Measurements from ENCODE around the gene KRT14. TPM values are rescaled to one million over a fixed set of nuclear protein-coding genes. Genes with fewer than 3 reads are reported as not detected.

Gene KRT14
- total and polyA plus RNA-seq, 12 donors = 0.30 TPM; not detected in 11

DNA sequence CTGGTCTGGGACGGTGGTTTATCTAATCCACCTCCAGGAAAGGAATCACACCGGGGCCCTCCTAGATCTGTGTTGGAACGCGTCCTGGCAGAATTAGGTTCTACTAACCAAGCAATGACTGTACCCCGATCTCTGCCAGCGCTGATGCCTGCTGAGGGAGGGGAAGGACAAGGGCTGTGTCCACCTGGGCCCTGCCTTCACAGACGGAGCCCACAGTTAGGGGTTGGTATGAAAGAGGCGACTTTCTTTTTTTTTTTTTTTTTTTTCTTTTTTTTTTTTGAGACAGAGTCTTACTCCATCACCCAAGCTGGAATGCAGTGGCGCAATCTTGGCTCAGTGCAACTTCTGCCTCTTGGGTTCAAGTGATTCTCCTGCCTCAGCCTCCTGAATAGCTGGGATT is 48.7 kb downstream of the KRT14 start:
- WGBS, 2 donors = 75 to 76% methylated on average over 9 of the region's 9 CpGs
- ATAC-seq = no peak

DNA sequence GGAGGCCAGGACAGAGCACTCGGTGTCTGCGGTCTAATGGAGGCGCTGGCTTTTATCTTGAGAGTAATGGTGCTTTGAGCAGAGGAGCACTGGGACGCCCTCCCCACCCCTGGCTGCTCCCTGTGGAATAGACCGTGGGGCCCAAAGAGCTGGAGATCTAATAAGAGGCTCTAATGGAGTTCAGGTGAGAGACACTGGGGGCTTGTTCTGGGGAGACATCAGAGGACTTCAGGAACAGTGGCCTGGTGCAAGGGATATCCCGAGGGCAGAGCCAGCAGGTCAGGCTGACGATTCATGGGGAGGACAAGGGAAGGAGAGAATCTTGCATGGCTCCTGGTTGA is 49.1 kb downstream of the KRT14 start:
- no peak overlapping the region for H3K4me3 ChIP-seq
- no peaks in the 10 kb centered on the region for H3K4me1 ChIP-seq
- ATAC-seq (no peak), DNase-seq (no peak)
- H3K27ac ChIP-seq = no peak overlapping the region
- H3K9me3 ChIP-seq = no peaks in the 10 kb centered on the region
- no peaks in the 10 kb centered on the region for H3K36me3 ChIP-seq
- WGBS, 2 donors = 78 to 79% methylated on average over 7 of the region's 7 CpGs
- peaks cover 0 to 51% (median 37%) of the 10 kb centered on the region in 7 donors for H3K27me3 ChIP-seq
- intact Hi-C loops (cut with DNase I) = no loop called here
- TF ChIP-seq, protein P1, sequence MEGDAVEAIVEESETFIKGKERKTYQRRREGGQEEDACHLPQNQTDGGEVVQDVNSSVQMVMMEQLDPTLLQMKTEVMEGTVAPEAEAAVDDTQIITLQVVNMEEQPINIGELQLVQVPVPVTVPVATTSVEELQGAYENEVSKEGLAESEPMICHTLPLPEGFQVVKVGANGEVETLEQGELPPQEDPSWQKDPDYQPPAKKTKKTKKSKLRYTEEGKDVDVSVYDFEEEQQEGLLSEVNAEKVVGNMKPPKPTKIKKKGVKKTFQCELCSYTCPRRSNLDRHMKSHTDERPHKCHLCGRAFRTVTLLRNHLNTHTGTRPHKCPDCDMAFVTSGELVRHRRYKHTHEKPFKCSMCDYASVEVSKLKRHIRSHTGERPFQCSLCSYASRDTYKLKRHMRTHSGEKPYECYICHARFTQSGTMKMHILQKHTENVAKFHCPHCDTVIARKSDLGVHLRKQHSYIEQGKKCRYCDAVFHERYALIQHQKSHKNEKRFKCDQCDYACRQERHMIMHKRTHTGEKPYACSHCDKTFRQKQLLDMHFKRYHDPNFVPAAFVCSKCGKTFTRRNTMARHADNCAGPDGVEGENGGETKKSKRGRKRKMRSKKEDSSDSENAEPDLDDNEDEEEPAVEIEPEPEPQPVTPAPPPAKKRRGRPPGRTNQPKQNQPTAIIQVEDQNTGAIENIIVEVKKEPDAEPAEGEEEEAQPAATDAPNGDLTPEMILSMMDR (IDR thresholded peaks at IDR 0.05) = no peak

More for the DNA sequence above, 48.7 kb downstream of the KRT14 start:
- H3K4me1 ChIP-seq = no peaks in the 10 kb centered on the region
- DNase-seq = no peak
- TF ChIP-seq, protein P1 (IDR thresholded peaks at IDR 0.05) = no peak
- H3K27ac ChIP-seq = no peak overlapping the region
- H3K9me3 ChIP-seq = no peaks in the 10 kb centered on the region
- no peak overlapping the region for H3K4me3 ChIP-seq
- no peaks in the 10 kb centered on the region for H3K36me3 ChIP-seq
- peaks cover 0 to 47% (median 34%) of the 10 kb centered on the region in 7 donors for H3K27me3 ChIP-seq
- intact Hi-C loops (cut with DNase I) = no loop called here

DNA sequence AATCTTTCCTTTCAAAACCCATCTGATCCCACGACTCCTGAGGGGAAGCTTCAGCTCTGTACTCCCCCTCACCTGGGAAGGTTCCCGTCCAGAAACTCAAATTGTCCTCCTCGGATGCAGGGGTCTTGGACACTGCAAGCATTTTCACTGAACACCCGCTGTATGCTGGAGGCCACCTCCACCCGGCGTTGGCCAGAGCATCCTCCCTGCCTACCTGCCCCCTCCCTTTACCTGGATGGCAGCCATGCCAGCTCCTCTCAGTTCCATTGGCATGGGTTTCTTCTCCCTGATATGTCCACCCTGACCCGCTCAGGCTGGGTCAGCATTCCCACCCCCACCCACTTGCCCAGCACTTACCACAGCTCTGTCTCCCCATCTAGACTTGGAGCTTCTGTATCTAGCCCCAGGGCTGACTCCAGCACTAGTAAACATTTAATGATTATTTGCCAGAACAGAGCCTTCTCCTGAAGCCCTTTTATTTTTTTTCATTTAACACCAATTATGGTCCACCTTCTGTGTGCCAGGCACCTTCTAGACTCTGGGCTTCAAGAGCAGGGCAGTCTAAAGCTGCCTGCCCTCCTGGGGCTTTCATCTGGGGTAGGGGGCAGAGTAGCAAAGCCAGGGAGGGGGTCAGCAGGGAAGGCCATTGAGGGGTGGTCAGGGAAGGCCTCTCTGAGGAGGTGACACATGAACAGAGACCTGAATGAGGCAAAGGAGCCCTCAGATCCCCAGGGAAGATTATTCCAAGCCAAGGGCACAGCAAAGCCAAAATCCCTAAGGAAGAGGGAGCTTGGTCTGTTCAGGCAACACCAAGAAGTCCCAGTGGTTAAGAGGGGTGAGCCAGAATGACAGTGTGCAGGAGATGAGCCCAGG is 49.7 kb downstream of the KRT14 start:
- intact Hi-C loops (cut with DNase I) = no loop called here
- H3K27ac ChIP-seq = no peak overlapping the region
- ATAC-seq = no peak
- TF ChIP-seq, protein P1 (IDR thresholded peaks at IDR 0.05) = no peak
- no peak for DNase-seq
- no peaks in the 10 kb centered on the region for H3K36me3 ChIP-seq
- no peaks in the 10 kb centered on the region for H3K9me3 ChIP-seq
- WGBS, 2 donors = 77 to 83% methylated on average over 7 of the region's 7 CpGs
- peaks cover 0 to 57% (median 41%) of the 10 kb centered on the region in 7 donors for H3K27me3 ChIP-seq
- no peaks in the 10 kb centered on the region for H3K4me1 ChIP-seq
- H3K4me3 ChIP-seq = no peak overlapping the region

DNA sequence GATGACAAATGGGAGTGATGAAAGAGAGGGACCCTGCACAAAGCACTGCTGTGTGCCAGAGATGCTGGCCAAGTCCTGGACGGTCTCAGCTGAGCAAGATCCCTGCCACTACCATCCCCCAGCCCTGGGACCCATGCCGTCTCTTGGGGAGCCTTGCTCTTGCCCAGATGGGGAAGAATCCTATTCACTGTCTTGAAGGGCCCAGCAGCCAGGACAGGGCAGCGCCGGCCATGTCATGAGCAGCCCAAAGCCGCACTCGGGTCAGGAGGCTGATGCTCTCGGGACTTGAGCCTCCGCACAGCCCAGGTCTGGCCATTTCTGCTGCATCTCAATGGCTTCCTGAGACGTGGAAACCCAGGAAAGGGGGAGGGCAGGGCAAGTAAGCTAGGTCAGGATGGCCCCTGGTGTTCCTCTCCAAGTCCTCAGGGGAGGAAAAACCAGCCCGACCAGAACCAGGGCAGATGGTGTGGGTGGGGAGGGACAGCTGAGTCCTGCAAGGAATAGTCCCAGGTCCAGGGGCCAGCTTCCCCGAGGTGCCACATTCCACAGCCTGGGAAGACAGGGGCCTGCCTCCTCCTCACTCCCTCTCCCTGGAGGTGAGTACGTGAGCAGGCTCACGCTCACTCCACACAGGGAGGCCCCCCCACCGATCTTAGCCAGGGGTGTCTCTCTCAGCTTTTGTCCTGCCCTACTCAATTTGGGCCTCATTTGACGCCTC is 50.8 kb downstream of the KRT14 start:
- H3K27me3 ChIP-seq = peaks cover 0 to 68% (median 52%) of the 10 kb centered on the region in 7 donors

More for the DNA sequence above, 50.8 kb downstream of the KRT14 start:
- no peaks in the 10 kb centered on the region for H3K36me3 ChIP-seq
- DNase-seq (no peak), ATAC-seq (no peak)
- WGBS, 2 donors = 52 to 56% methylated on average over 15 of the region's 15 CpGs
- no peaks in the 10 kb centered on the region for H3K9me3 ChIP-seq
- no peak overlapping the region for H3K27ac ChIP-seq
- intact Hi-C loops (cut with DNase I) = no loop called here
- H3K4me3 ChIP-seq = no peak overlapping the region
- H3K4me1 ChIP-seq = no peaks in the 10 kb centered on the region
- TF ChIP-seq, protein P1 (IDR thresholded peaks at IDR 0.05) = no peak
